Endothelial cell of umbilical vein (primary cell): Measurements from ENCODE around the gene MYO6. TPM values are rescaled to one million over a fixed set of nuclear protein-coding genes. Genes with fewer than 3 reads are reported as not detected.

Experiments used
- BruUV-seq: library from RNA; stranded (reverse); fragments of 400-500 nt; replicated peaks from 2 replicates; lab custom pipeline; 2021; lab: Mats Ljungman, UMichigan
- CTCF ChIA-PET: fragments of 300-600, 350-600 bp; sonication (Branson Sonifier 250); formaldehyde crosslinking; loops from one replicate; lab custom pipeline; 2021; ENCODE audit warnings: antibody characterized with exemption, inconsistent platforms; lab: Charles Lee
- POLR2A ChIA-PET: fragments of 300-600, 350-600 bp; sonication (Branson Sonifier 250); formaldehyde crosslinking; loops from one replicate; lab custom pipeline; 2021; ENCODE audit warnings: antibody characterized with exemption, inconsistent platforms; lab: Charles Lee
- DNase-seq: peaks from one replicate; pipeline ENCODE4 v3.0.0-alpha.2; 2011; ENCODE audit warnings: low read depth, low spot score
- FAIRE-seq: peaks from 2 replicates; lab custom pipeline; 2011; peaks lifted over from hg19 to GRCh38; lab: Jason Lieb, UNC
- H2AFZ ChIP-seq: 2 replicates; pipeline ENCODE4 v1.6.0; 2012; ENCODE audit warnings: low read depth, low read length, control low read depth, inconsistent platforms
- H3K27ac ChIP-seq: 2 replicates; pipeline ENCODE4 v1.5.1; 2011; ENCODE audit warnings: low read depth, mild to moderate bottlenecking, control low read depth, low read length, moderate library complexity; ENCODE audit not compliant: insufficient read depth
- H3K27me3 ChIP-seq, 2 experiments: 2 replicates each; pipeline versions ENCODE4 v1.6.0 to v1.6.1; 2011; ENCODE audit warnings: low read length in 2 of 2, mixed read lengths in 1 of 2; ENCODE audit not compliant: control insufficient read depth in 2 of 2, insufficient read depth in 2 of 2
- H3K36me3 ChIP-seq, 2 experiments: 2 replicates in 1 of 2; 3 replicates in 1 of 2; pipeline ENCODE4 v1.5.1; 2011; ENCODE audit warnings: low read length in 2 of 2, mild to moderate bottlenecking in 1 of 2, moderate library complexity in 1 of 2; ENCODE audit not compliant: control insufficient read depth in 2 of 2, insufficient read depth in 2 of 2; ENCODE audit errors: extremely low read depth in 1 of 2
- H3K4me1 ChIP-seq: 3 replicates; pipeline ENCODE4 v1.5.1; 2011; ENCODE audit warnings: mild to moderate bottlenecking, low read length; ENCODE audit not compliant: control insufficient read depth, insufficient read depth; ENCODE audit errors: extremely low read depth
- H3K4me2 ChIP-seq: 2 replicates; pipeline ENCODE4 v1.6.1; 2011; ENCODE audit warnings: low read length, control low read depth, mixed read lengths; ENCODE audit not compliant: insufficient read depth
- H3K4me3 ChIP-seq, 3 experiments: fragments of 200-600 bp in 1 of 3; sonication (generic), shearing (Covaris generic) in 1 of 3; replicated peaks in 1 of 3; 2 replicates each; pipeline ENCODE4 v1.5.1; 2011 to 2016; ENCODE audit warnings: control low read depth in 3 of 3, low read length in 3 of 3, mild to moderate bottlenecking in 2 of 3, inconsistent platforms in 1 of 3, low read depth in 1 of 3, moderate library complexity in 1 of 3; ENCODE audit not compliant: insufficient read depth in 1 of 3
- H3K79me2 ChIP-seq: 2 replicates; pipeline ENCODE4 v1.6.0; 2012; ENCODE audit warnings: low read length, inconsistent platforms; ENCODE audit not compliant: control insufficient read depth, insufficient read depth
- H3K9ac ChIP-seq: replicated peaks from 2 replicates; pipeline ENCODE3; 2011; ENCODE audit warnings: low read length, control low read depth; ENCODE audit not compliant: insufficient read depth; ENCODE audit errors: extremely low read depth
- H3K9me1 ChIP-seq: replicated peaks from 3 replicates; pipeline ENCODE4 v1.6.0; 2011; ENCODE audit warnings: mild to moderate bottlenecking, low read length; ENCODE audit not compliant: control insufficient read depth, insufficient read depth; ENCODE audit errors: extremely low read depth
- H3K9me3 ChIP-seq: replicated peaks from 2 replicates; pipeline ENCODE4 v1.5.1; 2012; ENCODE audit warnings: low read length, inconsistent platforms; ENCODE audit not compliant: control insufficient read depth, insufficient read depth
- H4K20me1 ChIP-seq: replicated peaks from 2 replicates; pipeline ENCODE3; 2011; ENCODE audit warnings: mild to moderate bottlenecking, low read length; ENCODE audit not compliant: control insufficient read depth, insufficient read depth; ENCODE audit errors: extremely low read depth
- EZH2 ChIP-seq: IDR thresholded peaks from 2 replicates; pipeline ENCODE4 v1.6.1; 2012; ENCODE audit warnings: borderline replicate concordance, low read depth, mild to moderate bottlenecking, moderate library complexity, low read length, inconsistent platforms; ENCODE audit not compliant: severe bottlenecking
- GATA2 ChIP-seq: IDR thresholded peaks from 2 replicates; pipeline ENCODE4 v1.7.0; 2011; ENCODE audit warnings: low read depth, mild to moderate bottlenecking, moderate library complexity, mixed read lengths, low read length; ENCODE audit not compliant: insufficient read length, insufficient read depth
- JUN ChIP-seq: IDR thresholded peaks from 2 replicates; pipeline ENCODE4 v1.6.1; 2011; ENCODE audit warnings: borderline replicate concordance, low read depth; ENCODE audit not compliant: insufficient read length, insufficient read depth
- POLR2AphosphoS5 ChIP-seq: IDR thresholded peaks from 2 replicates; pipeline ENCODE4 v1.6.1; 2012; ENCODE audit warnings: low read depth, mild to moderate bottlenecking, control low read depth, low read length, moderate library complexity; ENCODE audit not compliant: insufficient read depth
- dilution Hi-C: fragments of 300-500 bp; cut with MboI; formaldehyde crosslinking; loops from one replicate; pipeline ENCODE4 v1.15.0; 2019; ENCODE audit warnings: low sequenced_read_pairs; ENCODE audit not compliant: extremely low pct_ligation_motif_present
- intact Hi-C: fragments of 100-400 bp; cut with micrococcal nuclease; formaldehyde crosslinking; loops from one replicate; pipeline ENCODE4 v1.10.0; 2022
- polyA plus RNA-seq, 4 experiments: library from polyadenylated mRNA; depleted of rRNA in 3 of 4; stranded (reverse) in 3 of 4; unstranded in 1 of 4; fragments of >200 nt; gene quantifications; 2 replicates each; pipeline versions ENCODE4 v1.2.1 to v1.2.3, GENCODE V29; 2011 to 2012; ENCODE audit warnings: missing spikeins in 1 of 4
- total RNA-seq: library from RNA; stranded (reverse); gene quantifications from 2 replicates; pipeline ENCODE4 v1.2.3, GENCODE V29; 2021
- TF ChIP-seq, protein P1 (sequence below): IDR thresholded peaks from 2 replicates; pipeline ENCODE4 v1.6.1; 2011; ENCODE audit not compliant: insufficient read depth, insufficient read length
- TF ChIP-seq, protein P2 (sequence below), 2 donors: IDR thresholded peaks; 1 replicate in 1 of 2; 2 replicates in 1 of 2; pipeline ENCODE4 v1.5.1; 2011; ENCODE audit warnings: low read length in 2 of 2, mild to moderate bottlenecking in 2 of 2, moderate library complexity in 2 of 2, control low read depth in 1 of 2, inconsistent platforms in 1 of 2, low read depth in 1 of 2; ENCODE audit not compliant: insufficient read depth in 1 of 2; ENCODE audit errors: extremely low read depth in 1 of 2

The MYO6 gene
- total and polyA plus RNA-seq, 2 donors (not counting 3 experiments of a cell fraction or from before 2014, with no cell fraction given) = 15.5 to 68.0 TPM

DNA sequence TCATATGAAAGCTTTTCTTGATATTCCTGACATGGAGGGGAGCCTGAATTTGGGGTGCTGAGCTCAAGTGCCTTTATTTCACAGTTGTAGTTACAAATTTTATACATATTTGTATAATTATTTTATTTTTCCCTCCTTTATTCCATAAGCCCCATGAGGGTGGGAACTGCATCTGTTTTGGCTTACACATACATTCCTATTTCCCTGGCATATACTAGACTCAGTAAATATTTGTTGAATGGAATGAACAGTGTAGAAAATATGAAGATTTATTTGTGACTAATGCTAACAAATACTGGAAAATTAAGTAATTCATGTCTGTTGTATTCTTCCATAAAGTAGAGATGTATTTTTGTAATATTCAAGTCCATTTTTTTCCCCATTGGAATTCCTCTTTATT lies 127.1 kb downstream of the MYO6 start:
- TF ChIP-seq, protein P1, sequence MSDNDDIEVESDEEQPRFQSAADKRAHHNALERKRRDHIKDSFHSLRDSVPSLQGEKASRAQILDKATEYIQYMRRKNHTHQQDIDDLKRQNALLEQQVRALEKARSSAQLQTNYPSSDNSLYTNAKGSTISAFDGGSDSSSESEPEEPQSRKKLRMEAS = no peak
- TF ChIP-seq, protein P2, sequence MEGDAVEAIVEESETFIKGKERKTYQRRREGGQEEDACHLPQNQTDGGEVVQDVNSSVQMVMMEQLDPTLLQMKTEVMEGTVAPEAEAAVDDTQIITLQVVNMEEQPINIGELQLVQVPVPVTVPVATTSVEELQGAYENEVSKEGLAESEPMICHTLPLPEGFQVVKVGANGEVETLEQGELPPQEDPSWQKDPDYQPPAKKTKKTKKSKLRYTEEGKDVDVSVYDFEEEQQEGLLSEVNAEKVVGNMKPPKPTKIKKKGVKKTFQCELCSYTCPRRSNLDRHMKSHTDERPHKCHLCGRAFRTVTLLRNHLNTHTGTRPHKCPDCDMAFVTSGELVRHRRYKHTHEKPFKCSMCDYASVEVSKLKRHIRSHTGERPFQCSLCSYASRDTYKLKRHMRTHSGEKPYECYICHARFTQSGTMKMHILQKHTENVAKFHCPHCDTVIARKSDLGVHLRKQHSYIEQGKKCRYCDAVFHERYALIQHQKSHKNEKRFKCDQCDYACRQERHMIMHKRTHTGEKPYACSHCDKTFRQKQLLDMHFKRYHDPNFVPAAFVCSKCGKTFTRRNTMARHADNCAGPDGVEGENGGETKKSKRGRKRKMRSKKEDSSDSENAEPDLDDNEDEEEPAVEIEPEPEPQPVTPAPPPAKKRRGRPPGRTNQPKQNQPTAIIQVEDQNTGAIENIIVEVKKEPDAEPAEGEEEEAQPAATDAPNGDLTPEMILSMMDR (IDR thresholded peaks at IDR 0.05; ENCODE audit: extremely low read depth in 1 of 2, insufficient read depth in 1 of 2, low read depth in 1 of 2, low read length in 2 of 2) = no peak
- no peak for TF ChIP-seq POLR2AphosphoS5
- no peak for TF ChIP-seq JUN
- no peak for TF ChIP-seq GATA2
- no peak for TF ChIP-seq EZH2
- CTCF ChIA-PET = interaction anchor here (1.6 kb wide), 1 partner anchor 17 kb away, joined by 15 read pairs; no protein-coding TSS in a partner anchor
- DNase-seq (no peak), FAIRE-seq (no peak)
- H3K9me3 ChIP-seq = no peaks in the 10 kb centered on the region
- H3K9me1 ChIP-seq = no peaks in the 10 kb centered on the region
- H3K9ac ChIP-seq = no peak overlapping the region
- H3K4me1 ChIP-seq = no peaks in the 10 kb centered on the region
- peaks cover 4 to 16% of the 10 kb centered on the region in 2 experiments for H3K36me3 ChIP-seq
- H2AFZ ChIP-seq = no peak overlapping the region
- no peak overlapping the region for H3K4me2 ChIP-seq
- H3K27ac ChIP-seq = no peak overlapping the region
- POLR2A ChIA-PET = no interaction called here
- H3K27me3 ChIP-seq = no peaks in the 10 kb centered on the region
- intact Hi-C loops (no loop called here), dilution Hi-C loops (no loop called here)
- no peak overlapping the region for H3K4me3 ChIP-seq
- BruUV-seq = no TSS peak
- H4K20me1 ChIP-seq = no peaks in the 10 kb centered on the region
- H3K79me2 ChIP-seq = no peaks in the 10 kb centered on the region
